Stimulated activated effector memory CD8-positive, alpha-beta T cell treated with anti-CD3 and anti-CD28 coated beads, Interleukin-12 subunit alpha, Interleukin-12 subunit beta, amount 100 ng/mL, for 72 hours (primary cell): ENCODE results near the gene PDE11A.
"Not testable (repeated sequence)": the region's sequence is repeated elsewhere in the genome, so short reads cannot be mapped to it uniquely, and the experiment has no call there.

Experiments
- ATAC-seq: fragments of 150-1000 bp; cut with Tn5 transposase; 2 replicates; pipeline ENCODE4 v1.10.0; 2021
- DNase-seq, 2 donors: peaks; one replicate each; pipeline ENCODE4 v3.0.0; 2021 to 2022; ENCODE audit warnings: low spot score in 2 of 2
- H3K27ac Mint-ChIP-seq: one replicate; pipeline ENCODE4 v1.8.0; 2022; ENCODE audit warnings: mild to moderate bottlenecking, mixed read lengths
- H3K36me3 Mint-ChIP-seq: one replicate; pipeline ENCODE4 v1.8.0; 2022; ENCODE audit warnings: mild to moderate bottlenecking, mixed read lengths
- H3K4me1 Mint-ChIP-seq: one replicate; pipeline ENCODE4 v1.8.0; 2022; ENCODE audit warnings: mixed read lengths
- H3K4me3 Mint-ChIP-seq: one replicate; pipeline ENCODE4 v1.8.0; 2022; ENCODE audit warnings: mild to moderate bottlenecking, mixed read lengths
- H3K9me3 Mint-ChIP-seq: one replicate; pipeline ENCODE4 v1.8.0; 2022; ENCODE audit warnings: mixed read lengths

The PDE11A gene

GRCh38 chr2:177817300-177817699 is 255.3 kb downstream of the PDE11A start:
- ATAC-seq (no peak), DNase-seq (no peak)
- Mint-ChIP-seq H3K36me3 (no peaks in the 10 kb centered on the region), H3K4me3 (no peak overlapping the region), H3K4me1 (no peaks in the 10 kb centered on the region), H3K9me3 (no peaks in the 10 kb centered on the region), H3K27ac (no peak overlapping the region)

- Mint-ChIP-seq H3K36me3 (no peaks in the 10 kb centered on the region), H3K4me1 (no peaks in the 10 kb centered on the region), H3K27ac (no peak overlapping the region), H3K4me3 (no peak overlapping the region), H3K9me3 (no peaks in the 10 kb centered on the region)
- no peak for DNase-seq
- no peak for ATAC-seq
Measured at GRCh38 chr2:177816766-177817165, 255.8 kb downstream of the PDE11A start.

- DNase-seq (no peak), ATAC-seq (no peak)
- Mint-ChIP-seq H3K27ac (no peak overlapping the region), H3K36me3 (no peaks in the 10 kb centered on the region), H3K9me3 (no peaks in the 10 kb centered on the region), H3K4me1 (no peaks in the 10 kb centered on the region), H3K4me3 (no peak overlapping the region)
Measured at GRCh38 chr2:177812713-177813396, 259.7 kb downstream of the PDE11A start.

- H3K4me1 Mint-ChIP-seq, result no peaks in the 10 kb centered on the region
Measured at GRCh38 chr2:177810906-177811305, 261.7 kb downstream of the PDE11A start.

GRCh38 chr2:177808984-177809809 is 263.4 kb downstream of the PDE11A start:
- DNase-seq (no peak), ATAC-seq (no peak)
- Mint-ChIP-seq H3K4me1 (no peaks in the 10 kb centered on the region), H3K36me3 (no peaks in the 10 kb centered on the region), H3K27ac (no peak overlapping the region), H3K9me3 (no peaks in the 10 kb centered on the region), H3K4me3 (no peak overlapping the region)

More at GRCh38 chr2:177810906-177811305, 261.7 kb downstream of the PDE11A start:
- H3K4me3 Mint-ChIP-seq, result no peak overlapping the region
- H3K27ac Mint-ChIP-seq, result no peak overlapping the region
- no peaks in the 10 kb centered on the region for H3K9me3 Mint-ChIP-seq
- no peaks in the 10 kb centered on the region for H3K36me3 Mint-ChIP-seq
- no peak for ATAC-seq
- no peak for DNase-seq

- Mint-ChIP-seq H3K4me3 (no peak overlapping the region), H3K27ac (no peak overlapping the region), H3K4me1 (no peaks in the 10 kb centered on the region), H3K36me3 (no peaks in the 10 kb centered on the region), H3K9me3 (no peaks in the 10 kb centered on the region)
- ATAC-seq, result no peak
- DNase-seq, result no peak
Measured at GRCh38 chr2:177806025-177806424, 266.6 kb downstream of the PDE11A start.

GRCh38 chr2:177799531-177799930 is 273.0 kb downstream of the PDE11A start:
- Mint-ChIP-seq H3K36me3 (no peaks in the 10 kb centered on the region), H3K27ac (no peak overlapping the region), H3K4me1 (no peaks in the 10 kb centered on the region), H3K9me3 (no peaks in the 10 kb centered on the region), H3K4me3 (no peak overlapping the region)
- DNase-seq (no peak), ATAC-seq (peak; percentile 47)

- Mint-ChIP-seq H3K4me1 (no peaks in the 10 kb centered on the region), H3K36me3 (no peaks in the 10 kb centered on the region), H3K4me3 (no peak overlapping the region), H3K27ac (no peak overlapping the region), H3K9me3 (no peaks in the 10 kb centered on the region)
- DNase-seq (no peak), ATAC-seq (no peak)
Measured at GRCh38 chr2:177797808-177798207, 274.8 kb downstream of the PDE11A start.

GRCh38 chr2:177796654-177797415 is 275.7 kb downstream of the PDE11A start:
- Mint-ChIP-seq H3K9me3 (no peaks in the 10 kb centered on the region), H3K4me1 (no peaks in the 10 kb centered on the region), H3K36me3 (no peaks in the 10 kb centered on the region), H3K27ac (no peak overlapping the region), H3K4me3 (no peak overlapping the region)
- no peak for ATAC-seq
- DNase-seq, result no peak

- Mint-ChIP-seq H3K27ac (no peak overlapping the region), H3K9me3 (no peaks in the 10 kb centered on the region), H3K4me3 (no peak overlapping the region), H3K36me3 (no peaks in the 10 kb centered on the region), H3K4me1 (no peaks in the 10 kb centered on the region)
- DNase-seq, result no peak
- no peak for ATAC-seq
Measured at GRCh38 chr2:177796011-177796410, 276.6 kb downstream of the PDE11A start.

GRCh38 chr2:177785143-177785542 is 287.4 kb downstream of the PDE11A start:
- not testable (repeated sequence) for H3K36me3 Mint-ChIP-seq, DNase-seq, H3K9me3 Mint-ChIP-seq, H3K4me3 Mint-ChIP-seq, ATAC-seq
- Mint-ChIP-seq H3K4me1 (peaks cover 34% of the 10 kb centered on the region), H3K27ac (peak overlapping the region; percentile 83)

- H3K27ac Mint-ChIP-seq, result peak overlapping the region; percentile 83
- ATAC-seq, result no peak
Measured at GRCh38 chr2:177784745-177785067, 287.9 kb downstream of the PDE11A start.

GRCh38 chr2:177783835-177784744 is 288.5 kb downstream of the PDE11A start:
- ATAC-seq, result peak; percentile 93
- peaks cover 6% of the 10 kb centered on the region for H3K36me3 Mint-ChIP-seq
- peak overlapping the region; percentile 50 for H3K4me3 Mint-ChIP-seq
- peak overlapping the region; percentile 83 for H3K27ac Mint-ChIP-seq
- peaks cover 34% of the 10 kb centered on the region for H3K4me1 Mint-ChIP-seq
- no peak for DNase-seq
- no peaks in the 10 kb centered on the region for H3K9me3 Mint-ChIP-seq

More at GRCh38 chr2:177784745-177785067, 287.9 kb downstream of the PDE11A start:
- no peak for DNase-seq
- Mint-ChIP-seq H3K9me3 (no peaks in the 10 kb centered on the region), H3K4me3 (peak overlapping the region; percentile 50), H3K36me3 (peaks cover 6% of the 10 kb centered on the region), H3K4me1 (peaks cover 34% of the 10 kb centered on the region)

GRCh38 chr2:177783091-177783490 is 289.5 kb downstream of the PDE11A start:
- ATAC-seq (no peak), DNase-seq (no peak)
- H3K36me3 Mint-ChIP-seq, result peaks cover 6% of the 10 kb centered on the region
- H3K27ac Mint-ChIP-seq, result no peak overlapping the region
- H3K4me3 Mint-ChIP-seq, result no peak overlapping the region
- H3K9me3 Mint-ChIP-seq, result no peaks in the 10 kb centered on the region
- H3K4me1 Mint-ChIP-seq, result peaks cover 34% of the 10 kb centered on the region

GRCh38 chr2:177782613-177783012 is 290.0 kb downstream of the PDE11A start:
- Mint-ChIP-seq H3K27ac (no peak overlapping the region), H3K4me1 (peaks cover 34% of the 10 kb centered on the region), H3K9me3 (no peaks in the 10 kb centered on the region), H3K4me3 (no peak overlapping the region), H3K36me3 (peaks cover 6% of the 10 kb centered on the region)
- DNase-seq (no peak), ATAC-seq (no peak)
